SU-DHL-6 (cell line): Measurements from ENCODE around the gene RBM4.

Experiments
- H2AFZ ChIP-seq: fragments of 200-600 bp; sonication (generic); 2 replicates; pipeline ENCODE4 v1.6.1; 2014; ENCODE audit warnings: low read depth, mild to moderate bottlenecking, moderate library complexity, mixed read lengths, antibody characterized with exemption, low read length; ENCODE audit not compliant: severe bottlenecking
- H3F3A ChIP-seq: fragments of 200-600 bp; shearing (Covaris generic); 2 replicates; pipeline ENCODE4 v1.6.0; 2016; ENCODE audit warnings: antibody characterized with exemption, mild to moderate bottlenecking; ENCODE audit not compliant: insufficient read depth
- H3K27ac ChIP-seq: fragments of 200-600 bp; sonication (generic); 2 replicates; pipeline ENCODE4 v1.5.1; 2016; ENCODE audit warnings: low read depth, mild to moderate bottlenecking, low read length, moderate library complexity, mixed read lengths
- H3K27me3 ChIP-seq: fragments of 200-600 bp; sonication (generic), shearing (Covaris generic); 2 replicates; pipeline ENCODE4 v1.6.0; 2014; ENCODE audit warnings: mild to moderate bottlenecking, low read length
- H3K36me3 ChIP-seq: fragments of 200-600 bp; sonication (generic); 2 replicates; pipeline ENCODE4 v1.6.1; 2014; ENCODE audit warnings: mild to moderate bottlenecking, low read length, mixed read lengths
- H3K4me2 ChIP-seq: fragments of 300-600, 200-600 bp; shearing (Covaris generic), sonication (generic); 2 replicates; pipeline ENCODE4 v1.6.0; 2014; ENCODE audit warnings: low read length, low read depth, mild to moderate bottlenecking; ENCODE audit not compliant: poor library complexity, severe bottlenecking
- H3K4me3 ChIP-seq: fragments of 200-600 bp; sonication (generic); 2 replicates; pipeline ENCODE4 v1.5.1; 2014; ENCODE audit warnings: antibody characterized with exemption, low read length, mild to moderate bottlenecking, mixed read lengths; ENCODE audit not compliant: insufficient read depth, poor library complexity, severe bottlenecking
- H3K79me2 ChIP-seq: fragments of 200-600 bp; sonication (generic); 2 replicates; pipeline ENCODE4 v1.6.1; 2014; ENCODE audit warnings: mild to moderate bottlenecking, low read length, moderate library complexity; ENCODE audit not compliant: insufficient read depth
- H3K9ac ChIP-seq: fragments of 200-600 bp; sonication (generic); 2 replicates; pipeline ENCODE4 v1.7.0; 2014; ENCODE audit warnings: mild to moderate bottlenecking, low read length
- H3K9me2 ChIP-seq: fragments of 200-600 bp; sonication (generic); replicated peaks from 2 replicates; pipeline ENCODE4 v1.6.1; 2014; ENCODE audit warnings: low read length; ENCODE audit not compliant: insufficient read depth
- H3K9me3 ChIP-seq: fragments of 200-600 bp; sonication (generic); 2 replicates; pipeline ENCODE4 v1.6.1; 2014; ENCODE audit warnings: low read length, mixed read lengths; ENCODE audit not compliant: insufficient read depth
- H4K20me1 ChIP-seq: fragments of 200-600 bp; sonication (generic); 2 replicates; pipeline ENCODE4 v1.6.1; 2014; ENCODE audit warnings: low read depth, mild to moderate bottlenecking, antibody characterized with exemption, low read length, moderate library complexity, mixed read lengths
- EZH2phosphoT487 ChIP-seq: fragments of 200-600 bp; sonication (generic), shearing (Covaris generic); conservative IDR thresholded peaks from 2 replicates; pipeline ENCODE4 v1.6.1; 2018; ENCODE audit warnings: mild to moderate bottlenecking, antibody characterized with exemption, low read length, moderate library complexity, mixed read lengths
- TF ChIP-seq, protein P1 (sequence below): fragments of 200-600 bp; sonication (generic); IDR thresholded peaks from one replicate; pipeline ENCODE4 v1.5.1; 2017; ENCODE audit warnings: antibody characterized with exemption, mild to moderate bottlenecking, low read length, moderate library complexity; ENCODE audit not compliant: insufficient read depth, poor library complexity, severe bottlenecking

Gene RBM4

GRCh38 chr11:66651016-66651415 lies 12.5 kb downstream of the RBM4 start:
- H3K27me3 ChIP-seq: no peaks in the 10 kb centered on the region
- peaks cover 44% of the 10 kb centered on the region for H3K79me2 ChIP-seq
- H3K4me3 ChIP-seq: no peak overlapping the region
- TF ChIP-seq, protein P1, sequence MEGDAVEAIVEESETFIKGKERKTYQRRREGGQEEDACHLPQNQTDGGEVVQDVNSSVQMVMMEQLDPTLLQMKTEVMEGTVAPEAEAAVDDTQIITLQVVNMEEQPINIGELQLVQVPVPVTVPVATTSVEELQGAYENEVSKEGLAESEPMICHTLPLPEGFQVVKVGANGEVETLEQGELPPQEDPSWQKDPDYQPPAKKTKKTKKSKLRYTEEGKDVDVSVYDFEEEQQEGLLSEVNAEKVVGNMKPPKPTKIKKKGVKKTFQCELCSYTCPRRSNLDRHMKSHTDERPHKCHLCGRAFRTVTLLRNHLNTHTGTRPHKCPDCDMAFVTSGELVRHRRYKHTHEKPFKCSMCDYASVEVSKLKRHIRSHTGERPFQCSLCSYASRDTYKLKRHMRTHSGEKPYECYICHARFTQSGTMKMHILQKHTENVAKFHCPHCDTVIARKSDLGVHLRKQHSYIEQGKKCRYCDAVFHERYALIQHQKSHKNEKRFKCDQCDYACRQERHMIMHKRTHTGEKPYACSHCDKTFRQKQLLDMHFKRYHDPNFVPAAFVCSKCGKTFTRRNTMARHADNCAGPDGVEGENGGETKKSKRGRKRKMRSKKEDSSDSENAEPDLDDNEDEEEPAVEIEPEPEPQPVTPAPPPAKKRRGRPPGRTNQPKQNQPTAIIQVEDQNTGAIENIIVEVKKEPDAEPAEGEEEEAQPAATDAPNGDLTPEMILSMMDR: no peak
- TF ChIP-seq EZH2phosphoT487: no peak
- H3K9ac ChIP-seq: no peak overlapping the region
- H3F3A ChIP-seq: peaks cover 13% of the 10 kb centered on the region
- H2AFZ ChIP-seq: no peak overlapping the region
- H3K36me3 ChIP-seq: peaks cover 23% of the 10 kb centered on the region
- H3K9me3 ChIP-seq: no peaks in the 10 kb centered on the region
- no peaks in the 10 kb centered on the region for H3K9me2 ChIP-seq
- no peak overlapping the region for H3K27ac ChIP-seq
- no peak overlapping the region for H3K4me2 ChIP-seq
- H4K20me1 ChIP-seq: peaks cover 12% of the 10 kb centered on the region; the same call in 1 of the 2 replicates

GRCh38 chr11:66652651-66653050 lies 14.1 kb downstream of the RBM4 start:
- Histone ChIP-seq H3K9ac (no peak overlapping the region), H3F3A (peaks cover 14% of the 10 kb centered on the region), H3K36me3 (peaks cover 6% of the 10 kb centered on the region), H3K9me3 (no peaks in the 10 kb centered on the region), H3K4me3 (no peak overlapping the region), H2AFZ (no peak overlapping the region), H3K27ac (no peak overlapping the region), H4K20me1 (0 out of 2 replicates have a peak, but pooled peaks cover 4% of the 10 kb centered on the region), H3K4me2 (no peak overlapping the region), H3K27me3 (no peaks in the 10 kb centered on the region), H3K9me2 (no peaks in the 10 kb centered on the region), H3K79me2 (peaks cover 28% of the 10 kb centered on the region)
- no peak for TF ChIP-seq EZH2phosphoT487
- TF ChIP-seq, protein P1: no peak

GRCh38 chr11:66653123-66653522 lies 14.6 kb downstream of the RBM4 start:
- Histone ChIP-seq H3K79me2 (peaks cover 24% of the 10 kb centered on the region), H4K20me1 (0 out of 2 replicates have a peak, but pooled peaks cover 4% of the 10 kb centered on the region), H3K9ac (no peak overlapping the region), H3K36me3 (0 out of 2 replicates have a peak, but pooled peaks cover 5% of the 10 kb centered on the region), H3K4me3 (no peak overlapping the region), H3K4me2 (no peak overlapping the region), H3K9me2 (no peaks in the 10 kb centered on the region), H2AFZ (no peak overlapping the region), H3K27me3 (no peaks in the 10 kb centered on the region), H3F3A (peaks cover 19% of the 10 kb centered on the region), H3K27ac (no peak overlapping the region), H3K9me3 (no peaks in the 10 kb centered on the region)
- no peak for TF ChIP-seq EZH2phosphoT487
- TF ChIP-seq, protein P1: no peak
